ENCODE data around the gene OTOR.

Gene OTOR

GRCh38 chr20:16748308-16748900 is at the start of gene OTOR:
TSS of gene OTOR (plus strand) at chr20:16748358. CDS start at chr20:16748402, 44 bp downstream.
- Histone ChIP-seq H3K9ac (ENCODE audit: low read depth, low read length) (no peak within 1 kb of the TSS), H3K27me3 (ENCODE audit: control insufficient read depth, insufficient read depth, low read length) (no peaks in the 10 kb centered on the region), H3K9me3 (ENCODE audit: control insufficient read depth, insufficient read depth, low read length) (no peaks in the 10 kb centered on the region), H3K4me3 (ENCODE audit: low read depth, low read length) (no peak within 1 kb of the TSS), H3K36me3 (ENCODE audit: control insufficient read depth, insufficient read depth, low read length) (no peaks in the 10 kb centered on the region), H3K4me1 (ENCODE audit: control insufficient read depth, insufficient read depth, low read length) (no peaks in the 10 kb centered on the region)

- no peaks in the 10 kb centered on the region for H3K36me3 ChIP-seq (ENCODE audit: control insufficient read depth, insufficient read depth, low read length)
- no peaks in the 10 kb centered on the region for H3K4me1 ChIP-seq (ENCODE audit: control insufficient read depth, insufficient read depth, low read length)
- no peaks in the 10 kb centered on the region for H3K27me3 ChIP-seq (ENCODE audit: control insufficient read depth, insufficient read depth, low read length)
- no peak overlapping the region for H3K4me3 ChIP-seq (ENCODE audit: low read depth, low read length)
- H3K9me3 ChIP-seq (ENCODE audit: control insufficient read depth, insufficient read depth, low read length): no peaks in the 10 kb centered on the region
- H3K9ac ChIP-seq (ENCODE audit: low read depth, low read length): no peak overlapping the region
Observed at GRCh38 chr20:16699293-16699692, 48.9 kb upstream of the OTOR start.

DNA sequence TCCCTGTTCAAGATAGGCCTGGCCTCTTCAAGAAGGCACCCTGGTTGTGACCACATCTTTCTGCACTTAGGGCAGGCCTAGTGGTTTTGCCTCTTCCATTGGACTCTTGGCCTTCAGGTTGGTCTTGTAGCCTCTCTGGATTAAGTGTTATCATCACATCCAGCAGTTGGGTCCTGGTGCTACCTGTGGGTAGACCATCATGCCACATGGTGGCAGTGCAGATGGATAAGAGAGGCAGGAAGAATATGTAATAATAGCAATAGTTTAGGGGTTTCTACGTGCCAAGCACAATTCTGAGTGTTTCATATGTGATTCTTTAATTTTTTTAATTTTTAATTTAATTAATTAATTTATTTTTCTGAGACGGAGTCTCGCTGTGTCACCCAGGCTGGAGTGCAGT is 46.9 kb upstream of the OTOR start:
- H3K4me3 ChIP-seq (ENCODE audit: low read depth, low read length): no peak overlapping the region
- H3K9me3 ChIP-seq (ENCODE audit: control insufficient read depth, insufficient read depth, low read length): no peaks in the 10 kb centered on the region
- no peak overlapping the region for H3K9ac ChIP-seq (ENCODE audit: low read depth, low read length)
- no peaks in the 10 kb centered on the region for H3K36me3 ChIP-seq (ENCODE audit: control insufficient read depth, insufficient read depth, low read length)
- H3K4me1 ChIP-seq (ENCODE audit: control insufficient read depth, insufficient read depth, low read length): no peaks in the 10 kb centered on the region
- H3K27me3 ChIP-seq (ENCODE audit: control insufficient read depth, insufficient read depth, low read length): no peaks in the 10 kb centered on the region

DNA sequence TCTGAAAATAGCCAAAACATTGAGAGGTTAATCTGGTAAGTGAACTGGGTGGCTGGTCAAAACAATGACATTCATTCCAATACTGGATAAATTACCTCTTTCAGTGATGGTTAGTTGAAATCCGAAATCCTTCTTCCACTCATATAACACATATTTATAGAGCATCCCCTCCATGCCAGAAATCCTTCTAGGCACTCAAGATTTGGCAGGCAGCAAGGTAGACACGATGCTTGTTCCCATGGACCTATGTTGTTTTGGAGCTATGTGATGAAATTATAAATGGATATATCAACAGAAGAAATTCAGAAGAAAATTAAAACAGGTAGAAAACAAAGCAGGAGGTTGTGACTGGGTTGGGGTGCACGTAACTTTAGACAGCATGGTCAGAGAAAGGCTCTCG is 44.6 kb upstream of the OTOR start:
- Histone ChIP-seq H3K27me3 (ENCODE audit: control insufficient read depth, insufficient read depth, low read length) (no peaks in the 10 kb centered on the region), H3K9ac (ENCODE audit: low read depth, low read length) (no peak overlapping the region), H3K4me3 (ENCODE audit: low read depth, low read length) (no peak overlapping the region), H3K4me1 (ENCODE audit: control insufficient read depth, insufficient read depth, low read length) (no peaks in the 10 kb centered on the region), H3K9me3 (ENCODE audit: control insufficient read depth, insufficient read depth, low read length) (no peaks in the 10 kb centered on the region), H3K36me3 (ENCODE audit: control insufficient read depth, insufficient read depth, low read length) (no peaks in the 10 kb centered on the region)

DNA sequence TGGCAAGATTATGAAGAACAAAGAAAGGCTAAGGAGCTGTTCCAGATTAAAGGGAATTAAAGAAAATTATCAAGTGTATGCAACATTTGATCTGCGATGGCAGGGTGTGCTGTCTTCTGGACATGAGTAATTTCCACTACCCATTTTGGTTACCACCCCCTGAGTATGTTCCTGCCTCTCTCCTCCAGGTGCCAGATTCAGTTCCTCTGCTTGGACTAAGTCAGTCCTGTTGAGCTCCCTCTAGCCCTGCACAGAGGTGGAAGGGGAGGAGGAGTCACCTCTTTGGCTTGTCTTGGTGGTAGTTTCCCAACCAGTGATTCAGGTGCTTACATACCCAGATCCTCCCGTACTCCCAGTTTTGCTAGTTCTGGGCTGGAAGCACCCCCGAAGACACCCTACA is 40.5 kb upstream of the OTOR start:
- no peaks in the 10 kb centered on the region for H3K9me3 ChIP-seq (ENCODE audit: control insufficient read depth, insufficient read depth, low read length)
- H3K9ac ChIP-seq (ENCODE audit: low read depth, low read length): no peak overlapping the region
- H3K36me3 ChIP-seq (ENCODE audit: control insufficient read depth, insufficient read depth, low read length): no peaks in the 10 kb centered on the region
- H3K4me3 ChIP-seq (ENCODE audit: low read depth, low read length): no peak overlapping the region
- H3K4me1 ChIP-seq (ENCODE audit: control insufficient read depth, insufficient read depth, low read length): peaks cover 3% of the 10 kb centered on the region
- no peaks in the 10 kb centered on the region for H3K27me3 ChIP-seq (ENCODE audit: control insufficient read depth, insufficient read depth, low read length)

- Histone ChIP-seq H3K27me3 (ENCODE audit: control insufficient read depth, insufficient read depth, low read length) (no peaks in the 10 kb centered on the region), H3K36me3 (ENCODE audit: control insufficient read depth, insufficient read depth, low read length) (no peaks in the 10 kb centered on the region), H3K9me3 (ENCODE audit: control insufficient read depth, insufficient read depth, low read length) (no peaks in the 10 kb centered on the region), H3K9ac (ENCODE audit: low read depth, low read length) (no peak overlapping the region), H3K4me3 (ENCODE audit: low read depth, low read length) (no peak overlapping the region), H3K4me1 (ENCODE audit: control insufficient read depth, insufficient read depth, low read length) (peaks cover 5% of the 10 kb centered on the region)
Observed at GRCh38 chr20:16708602-16709001, 39.6 kb upstream of the OTOR start.

GRCh38 chr20:16709017-16709416 is 39.1 kb upstream of the OTOR start:
- Histone ChIP-seq H3K9ac (ENCODE audit: low read depth, low read length) (no peak overlapping the region), H3K27me3 (ENCODE audit: control insufficient read depth, insufficient read depth, low read length) (no peaks in the 10 kb centered on the region)

GRCh38 chr20:16710781-16711180 is 37.4 kb upstream of the OTOR start:
- H3K27me3 ChIP-seq (ENCODE audit: control insufficient read depth, insufficient read depth, low read length): no peaks in the 10 kb centered on the region
- no peak overlapping the region for H3K4me3 ChIP-seq (ENCODE audit: low read depth, low read length)
- no peak overlapping the region for H3K9ac ChIP-seq (ENCODE audit: low read depth, low read length)
- peaks cover 5% of the 10 kb centered on the region for H3K4me1 ChIP-seq (ENCODE audit: control insufficient read depth, insufficient read depth, low read length)
- no peaks in the 10 kb centered on the region for H3K9me3 ChIP-seq (ENCODE audit: control insufficient read depth, insufficient read depth, low read length)
- H3K36me3 ChIP-seq (ENCODE audit: control insufficient read depth, insufficient read depth, low read length): no peaks in the 10 kb centered on the region

More at GRCh38 chr20:16709017-16709416, 39.1 kb upstream of the OTOR start:
- Histone ChIP-seq H3K9me3 (ENCODE audit: control insufficient read depth, insufficient read depth, low read length) (no peaks in the 10 kb centered on the region), H3K36me3 (ENCODE audit: control insufficient read depth, insufficient read depth, low read length) (no peaks in the 10 kb centered on the region), H3K4me3 (ENCODE audit: low read depth, low read length) (no peak overlapping the region), H3K4me1 (ENCODE audit: control insufficient read depth, insufficient read depth, low read length) (peaks cover 5% of the 10 kb centered on the region)

DNA sequence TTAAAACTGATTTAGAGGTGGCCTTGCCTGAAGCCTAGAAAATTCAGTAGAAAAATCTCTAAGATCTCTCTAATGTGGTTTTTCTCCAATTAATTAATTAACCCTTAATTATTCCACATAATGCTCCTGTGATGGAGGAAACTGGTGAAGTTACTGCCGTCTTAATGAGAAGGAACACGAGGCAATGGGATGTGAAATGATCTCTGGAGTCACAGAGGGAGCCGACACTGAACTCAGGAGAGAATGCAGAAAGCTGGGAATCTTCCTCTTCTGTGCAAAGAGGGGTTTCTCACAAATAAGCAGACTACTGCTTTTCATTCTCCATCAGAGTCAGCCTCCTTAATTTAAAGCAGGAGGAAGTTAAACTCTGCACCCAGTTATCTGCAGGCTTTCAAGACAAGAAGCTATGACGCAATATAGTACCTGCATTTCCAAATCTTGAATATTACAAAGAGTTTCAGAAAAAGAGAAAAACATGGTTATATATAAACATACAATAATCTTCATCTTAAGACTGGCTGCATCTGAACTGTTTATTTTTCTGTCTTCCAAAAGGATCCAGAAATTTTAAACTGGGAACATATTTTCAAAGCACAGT is 36.4 kb upstream of the OTOR start:
- Histone ChIP-seq H3K4me1 (ENCODE audit: control insufficient read depth, insufficient read depth, low read length) (peaks cover 5% of the 10 kb centered on the region), H3K36me3 (ENCODE audit: control insufficient read depth, insufficient read depth, low read length) (no peaks in the 10 kb centered on the region), H3K27me3 (ENCODE audit: control insufficient read depth, insufficient read depth, low read length) (no peaks in the 10 kb centered on the region), H3K9me3 (ENCODE audit: control insufficient read depth, insufficient read depth, low read length) (no peaks in the 10 kb centered on the region), H3K4me3 (ENCODE audit: low read depth, low read length) (no peak overlapping the region), H3K9ac (ENCODE audit: low read depth, low read length) (no peak overlapping the region)

DNA sequence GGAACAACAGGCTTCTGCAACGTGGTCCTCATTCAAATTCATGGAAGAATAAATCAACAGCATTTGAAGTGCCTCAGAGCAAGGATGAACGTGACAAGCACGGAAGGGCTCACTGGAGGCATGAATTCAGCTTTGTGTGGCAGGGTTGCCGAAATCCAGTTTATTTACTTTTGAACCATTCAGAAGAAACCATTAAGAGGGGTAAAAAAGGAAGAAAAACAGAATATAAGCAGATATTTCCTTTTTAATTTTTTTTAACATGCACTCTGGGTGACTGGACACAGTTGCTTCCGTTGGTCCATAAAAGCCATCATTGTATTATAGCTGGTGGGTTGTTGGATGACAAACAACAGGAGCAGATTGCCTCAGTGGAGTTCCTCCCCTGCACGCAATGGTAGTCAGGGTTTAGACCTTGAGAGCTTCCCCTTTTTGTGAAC is 35.6 kb upstream of the OTOR start:
- no peaks in the 10 kb centered on the region for H3K27me3 ChIP-seq (ENCODE audit: control insufficient read depth, insufficient read depth, low read length)
- peaks cover 5% of the 10 kb centered on the region for H3K4me1 ChIP-seq (ENCODE audit: control insufficient read depth, insufficient read depth, low read length)
- no peaks in the 10 kb centered on the region for H3K36me3 ChIP-seq (ENCODE audit: control insufficient read depth, insufficient read depth, low read length)
- H3K4me3 ChIP-seq (ENCODE audit: low read depth, low read length): no peak overlapping the region
- no peaks in the 10 kb centered on the region for H3K9me3 ChIP-seq (ENCODE audit: control insufficient read depth, insufficient read depth, low read length)
- H3K9ac ChIP-seq (ENCODE audit: low read depth, low read length): no peak overlapping the region

- Histone ChIP-seq H3K4me3 (ENCODE audit: low read depth, low read length) (no peak overlapping the region), H3K36me3 (ENCODE audit: control insufficient read depth, insufficient read depth, low read length) (no peaks in the 10 kb centered on the region), H3K27me3 (ENCODE audit: control insufficient read depth, insufficient read depth, low read length) (no peaks in the 10 kb centered on the region), H3K4me1 (ENCODE audit: control insufficient read depth, insufficient read depth, low read length) (peaks cover 5% of the 10 kb centered on the region), H3K9ac (ENCODE audit: low read depth, low read length) (no peak overlapping the region), H3K9me3 (ENCODE audit: control insufficient read depth, insufficient read depth, low read length) (no peaks in the 10 kb centered on the region)
Observed at GRCh38 chr20:16713066-16713465, 35.1 kb upstream of the OTOR start.

DNA sequence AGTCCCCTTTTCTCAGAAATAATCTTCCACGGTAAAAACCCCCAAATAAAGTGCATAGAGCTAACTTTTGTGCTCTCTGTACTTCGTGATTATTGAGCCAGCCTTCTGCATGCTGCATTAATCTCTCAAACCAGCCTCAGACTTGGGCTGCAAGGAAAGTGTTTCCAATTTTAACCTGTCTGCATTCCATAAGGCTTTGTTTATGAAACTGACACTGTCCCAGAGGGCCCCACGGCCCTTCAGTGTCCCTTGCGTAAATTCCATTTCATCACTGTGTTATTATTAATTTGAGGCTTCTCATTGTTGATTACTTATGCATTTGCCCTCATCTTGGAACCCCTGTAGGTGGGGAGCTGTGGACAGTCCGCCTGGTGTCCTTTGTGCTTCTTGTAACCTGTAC is 33.9 kb upstream of the OTOR start:
- Histone ChIP-seq H3K36me3 (ENCODE audit: control insufficient read depth, insufficient read depth, low read length) (no peaks in the 10 kb centered on the region), H3K27me3 (ENCODE audit: control insufficient read depth, insufficient read depth, low read length) (no peaks in the 10 kb centered on the region), H3K4me3 (ENCODE audit: low read depth, low read length) (no peak overlapping the region), H3K4me1 (ENCODE audit: control insufficient read depth, insufficient read depth, low read length) (peaks cover 5% of the 10 kb centered on the region), H3K9me3 (ENCODE audit: control insufficient read depth, insufficient read depth, low read length) (no peaks in the 10 kb centered on the region), H3K9ac (ENCODE audit: low read depth, low read length) (no peak overlapping the region)

Data from iPS-15b (cell line).